AG09309 (cell line): Measurements from ENCODE around the gene CAMK1D.
"Not testable (repeated sequence)": the region's sequence is repeated elsewhere in the genome, so short reads cannot be mapped to it uniquely, and the experiment has no call there.

Source experiments
- DNase-seq: peaks from one replicate; pipeline ENCODE4 v3.0.0-alpha.2; 2010; ENCODE audit warnings: low read depth
- H3K4me3 ChIP-seq: 2 replicates; pipeline ENCODE4 v1.5.1; 2011; ENCODE audit warnings: mild to moderate bottlenecking, low read depth, low read length, moderate library complexity; ENCODE audit not compliant: control insufficient read depth
- CTCF ChIP-seq: IDR thresholded peaks from 2 replicates; pipeline ENCODE4 v1.5.1; 2011; ENCODE audit warnings: mild to moderate bottlenecking, low read depth, low read length, inconsistent platforms; ENCODE audit not compliant: insufficient read depth, control insufficient read depth; ENCODE audit errors: missing control alignments

Gene CAMK1D

DNA sequence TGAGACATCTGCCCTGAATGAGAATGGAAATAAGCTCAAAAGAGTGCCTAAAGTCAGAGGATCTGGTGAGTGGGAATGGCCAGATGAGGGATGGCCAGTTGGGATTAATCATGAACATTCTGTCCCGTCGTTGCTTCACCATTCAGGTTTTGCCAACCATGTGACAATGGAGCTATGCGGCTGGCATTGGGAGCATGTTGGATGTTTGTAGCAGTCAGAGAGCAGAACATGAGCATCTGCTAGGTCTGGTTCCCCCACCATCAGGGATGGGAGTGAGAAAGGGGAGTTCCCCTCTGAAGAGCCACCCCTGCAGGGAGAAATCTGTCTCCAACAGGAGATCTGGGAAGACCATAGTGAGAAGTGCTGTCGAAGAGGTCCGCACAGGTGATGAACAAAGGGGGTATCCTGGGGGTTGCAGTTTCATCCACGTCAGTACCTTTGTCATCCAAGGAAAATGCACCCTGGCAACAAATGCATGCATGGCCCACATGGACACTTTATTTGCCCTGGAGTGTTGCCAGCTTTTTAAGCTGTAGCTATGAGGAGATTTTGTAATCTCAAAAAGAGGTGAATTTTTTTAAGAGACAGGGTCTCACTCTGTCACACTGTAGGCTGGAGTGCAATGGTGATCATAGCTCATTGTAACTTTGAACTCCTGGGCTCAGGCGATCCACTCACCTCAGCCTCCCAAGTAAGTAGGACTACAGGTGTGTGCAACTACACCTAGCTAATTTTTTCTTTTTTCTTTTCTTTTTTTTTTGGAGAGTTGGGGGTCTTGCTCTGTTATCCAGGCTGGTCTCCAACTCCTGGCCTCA lies 190.2 kb downstream of the CAMK1D start:
- no peak for DNase-seq
- no peak overlapping the region for H3K4me3 ChIP-seq
- TF ChIP-seq CTCF: no peak

GRCh38 chr10:12540341-12540781 lies 191.0 kb downstream of the CAMK1D start:
- no peak overlapping the region for H3K4me3 ChIP-seq
- TF ChIP-seq CTCF: no peak
- peak; percentile 8 for DNase-seq

- DNase-seq: no peak
- no peak for TF ChIP-seq CTCF
- no peak overlapping the region for H3K4me3 ChIP-seq
Measured at GRCh38 chr10:12541446-12542067, 192.2 kb downstream of the CAMK1D start.

DNA sequence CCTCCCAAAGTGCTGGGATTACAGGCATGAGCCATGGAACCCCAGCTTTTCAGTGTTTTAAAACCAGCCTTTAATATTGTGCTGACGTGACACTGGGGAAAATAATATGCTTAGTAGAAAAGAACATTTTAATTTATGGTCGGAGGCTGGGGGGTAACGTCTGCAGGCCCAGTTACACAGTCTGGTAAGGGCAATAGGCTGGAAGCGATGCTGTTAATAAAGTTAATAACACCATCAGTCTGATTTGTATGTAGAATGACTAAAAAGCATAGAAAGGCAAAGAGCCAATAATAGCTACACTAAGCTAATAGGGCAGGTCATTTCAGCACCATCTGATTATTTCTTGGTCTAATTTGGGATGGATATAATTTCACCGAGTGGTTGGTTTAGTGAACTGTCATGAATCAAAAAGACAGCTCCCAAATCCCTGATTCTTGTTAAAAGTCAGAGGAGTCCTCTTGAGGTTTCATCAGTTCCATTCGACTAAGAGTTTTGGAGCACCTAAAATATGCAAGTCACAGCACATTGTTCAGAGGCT lies 192.9 kb downstream of the CAMK1D start:
- TF ChIP-seq CTCF: no peak
- H3K4me3 ChIP-seq: no peak overlapping the region
- no peak for DNase-seq

DNA sequence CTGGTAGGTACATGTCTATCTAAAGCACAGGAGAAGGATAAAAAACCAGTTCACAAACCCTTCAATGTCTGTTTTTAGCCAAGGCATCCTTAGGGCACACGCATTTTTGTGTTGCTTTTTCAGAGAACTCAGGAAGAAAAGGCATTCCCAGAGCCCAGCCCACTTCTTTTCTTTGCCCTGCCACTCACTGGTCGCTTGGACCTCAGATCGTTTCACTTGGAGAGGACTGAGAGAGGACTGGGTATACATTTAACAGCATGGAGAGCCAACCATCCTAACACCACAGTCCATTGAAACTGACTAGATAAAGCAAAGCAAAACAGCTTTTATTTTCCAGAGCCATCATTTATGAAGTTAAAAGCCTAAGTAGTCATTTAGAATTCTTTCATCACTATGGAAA lies 194.2 kb downstream of the CAMK1D start:
- no peak for DNase-seq
- no peak overlapping the region for H3K4me3 ChIP-seq
- TF ChIP-seq CTCF: no peak

DNA sequence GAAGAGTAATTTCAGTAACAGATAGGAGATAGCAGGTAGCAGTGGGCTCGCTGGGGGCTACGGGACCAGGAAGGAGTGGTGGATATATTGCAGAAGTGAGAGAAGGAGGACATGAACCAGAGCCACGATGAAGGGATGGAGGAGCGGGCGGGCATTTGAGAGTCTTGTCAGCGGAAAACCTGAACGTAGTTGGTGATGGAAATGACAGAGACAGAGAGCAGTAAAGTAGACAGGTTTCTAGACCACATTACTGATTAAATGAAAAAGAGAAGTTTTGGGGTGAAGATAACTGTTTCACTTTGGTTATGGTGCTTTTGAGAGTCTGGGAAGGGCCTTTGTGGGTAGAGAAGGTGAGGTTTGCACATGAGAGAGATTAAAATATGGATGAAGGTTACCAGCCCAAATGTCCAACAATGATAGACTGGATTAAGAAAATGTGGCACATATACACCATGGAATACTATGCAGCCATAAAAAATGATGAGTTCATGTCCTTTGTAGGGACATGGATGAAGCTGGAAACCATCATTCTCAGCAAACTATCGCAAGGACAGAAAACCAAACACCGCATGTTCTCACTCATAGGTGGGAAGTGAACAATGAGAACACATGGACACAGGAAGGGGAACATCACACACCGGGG lies 196.9 kb downstream of the CAMK1D start:
- DNase-seq: not testable (repeated sequence)

GRCh38 chr10:12547301-12547771 lies 198.0 kb downstream of the CAMK1D start:
- no peak for DNase-seq
- TF ChIP-seq CTCF: no peak
- H3K4me3 ChIP-seq: no peak overlapping the region

More for the DNA sequence above, 196.9 kb downstream of the CAMK1D start:
- H3K4me3 ChIP-seq: not testable (repeated sequence)
